ENCODE measurements around the gene LGALS3BP. TPM values are rescaled to one million over a fixed set of nuclear protein-coding genes. Genes with fewer than 3 reads are reported as not detected.
A peak's percentile ranks its signal among the peaks of the same experiment; 100 is the strongest.

LGALS3BP gene
- total and polyA plus RNA-seq, 2 of the 8 experiments (the other 6 are each of a cell fraction or from before 2014, with no cell fraction given): 56.1 to 61.6 TPM

DNA sequence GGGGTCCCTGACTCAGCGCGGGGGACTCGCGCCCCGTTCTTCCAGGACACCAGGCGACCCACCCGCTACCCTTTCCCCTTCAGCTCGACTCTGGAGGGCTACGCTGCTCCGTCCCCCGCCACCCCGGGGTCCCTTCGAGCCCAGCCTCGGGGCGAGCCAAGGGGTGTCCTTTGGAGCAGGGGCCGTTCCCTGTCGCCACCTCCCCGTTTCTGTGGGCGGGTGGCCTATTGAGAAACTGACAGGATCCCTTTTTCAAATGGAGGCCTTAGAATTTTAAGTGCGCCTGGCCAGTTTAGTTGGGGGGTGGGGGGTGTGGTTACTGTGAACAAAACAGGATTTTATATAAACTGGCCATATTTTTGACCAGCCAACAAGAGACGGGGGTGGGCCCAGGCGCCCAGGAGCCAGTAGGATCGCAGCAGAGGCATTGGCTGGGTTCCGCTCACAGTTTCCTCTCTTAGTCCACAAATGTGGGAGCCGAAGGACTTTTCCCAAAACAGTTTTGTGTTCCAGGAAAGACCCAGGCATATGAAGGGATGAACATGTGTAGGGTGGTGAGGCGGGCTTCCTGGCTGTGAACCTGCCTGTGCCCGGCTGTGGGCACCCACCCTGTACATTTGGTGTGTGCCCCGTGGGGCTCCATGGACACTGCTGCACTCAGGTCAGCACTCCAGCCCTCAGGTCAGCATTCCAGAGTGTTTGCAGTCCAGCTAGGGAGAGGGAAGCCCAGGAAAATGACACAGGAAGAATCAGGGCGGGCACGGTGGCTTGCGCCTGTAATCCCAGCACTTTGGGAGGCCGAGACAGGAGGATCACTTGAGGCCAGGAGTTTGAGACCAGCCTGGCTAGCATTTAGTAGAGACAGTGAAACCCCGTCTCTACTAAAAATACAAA, 53.8 kb downstream of the LGALS3BP start:
- no peak overlapping the region for H2AK5ac ChIP-seq (ENCODE audit: low read depth, low read length)
- CTCF ChIA-PET (ENCODE audit: partially characterized antibody): interaction anchor here (0.6 kb wide), 2 partner anchors 70 to 97 kb away, joined by 3 read pairs; no protein-coding TSS in a partner anchor
- peak overlapping the region; percentile 92 for H4K8ac ChIP-seq (ENCODE audit: extremely low read depth, insufficient read depth, low read length)
- peak overlapping the region; percentile 93 for H4K91ac ChIP-seq (replicated peaks; ENCODE audit: insufficient read length, low read length)
- H3K9ac ChIP-seq (replicated peaks in 1 of 4; ENCODE audit: extremely low read depth in 1 of 4, low read depth in 3 of 4, low read length in 3 of 4): peak overlapping the region in 3 of 4 experiments; percentile 13 to 48 (median 43); a peak in 4 of 7 replicates
- no peak overlapping the region; the same call in none of the 2 replicates for H3K18ac ChIP-seq (ENCODE audit: extremely low read depth, low read length)
- H3K27me3 ChIP-seq (replicated peaks in 1 of 4; ENCODE audit: control insufficient read depth in 3 of 4, extremely low read depth in 1 of 4, insufficient read depth in 3 of 4, low read length in 3 of 4): no peaks in the 10 kb centered on the region
- FAIRE-seq: no peak
- POLR2A ChIA-PET (ENCODE audit: partially characterized antibody): interaction anchor here (0.6 to 2.8 kb wide), 6 partner anchors 10 to 255 kb away, joined by 3 to 12 read pairs (median 3); no protein-coding TSS in a partner anchor
- H3K4ac ChIP-seq (replicated peaks; ENCODE audit: insufficient read length, low read depth, low read length): peak overlapping the region; percentile 6
- peak overlapping the region; percentile 45 to 75 (median 54) for H3K4me3 ChIP-seq (ENCODE audit: extremely low read depth in 1 of 4, insufficient read depth in 2 of 4, low read depth in 3 of 4, low read length in 4 of 4)
- no peak overlapping the region for H2AFZ ChIP-seq (ENCODE audit: low read length)
- peak overlapping the region; percentile 46 for H4K5ac ChIP-seq (ENCODE audit: insufficient read length, low read depth, low read length)
- H3K79me2 ChIP-seq (ENCODE audit: control insufficient read depth in 1 of 2, insufficient read depth in 2 of 2, low read length in 2 of 2): peaks cover 0 to 27% of the 10 kb centered on the region in 2 experiments; a peak in 2 of 4 replicates
- no peaks in the 10 kb centered on the region for H3K9me3 ChIP-seq (ENCODE audit: insufficient read depth in 2 of 2, low read depth in 1 of 2, low read length in 1 of 2)
- H2BK15ac ChIP-seq (ENCODE audit: low read length): no peak overlapping the region; the same call in 1 of the 2 replicates
- H2BK12ac ChIP-seq (ENCODE audit: low read depth, low read length): peak overlapping the region; percentile 84; the same call in 1 of the 2 replicates
- peaks cover 4 to 16% (median 10%) of the 10 kb centered on the region in 4 experiments for H3K4me1 ChIP-seq (replicated peaks in 1 of 4; ENCODE audit: control insufficient read depth in 3 of 4, insufficient read depth in 4 of 4, low read length in 3 of 4)
- H4K20me1 ChIP-seq (replicated peaks in 1 of 2; ENCODE audit: control insufficient read depth in 1 of 2, insufficient read depth in 2 of 2, low read length in 2 of 2): peaks cover 3 to 12% of the 10 kb centered on the region in 2 experiments
- peaks cover 3% of the 10 kb centered on the region for H3K79me1 ChIP-seq (ENCODE audit: low read depth, low read length)
- WGBS, 2 experiments (ENCODE audit: extremely low coverage in 1 of 2, insufficient coverage in 1 of 2, insufficient read length in 1 of 2, insufficient replicate concordance in 2 of 2, low coverage in 1 of 2, low lambda C conversion rate in 2 of 2, missing lambda C conversion rate in 1 of 2): 31% methylated on average over 31 of the region's 33 CpGs; no CpG with 5 or more reads in 1 of the 2 experiments
- no peak overlapping the region for H3K23ac ChIP-seq (ENCODE audit: insufficient read length)
- H3K27ac ChIP-seq (ENCODE audit: low read depth, low read length): peak overlapping the region; percentile 70; the same call in 1 of the 2 replicates
- no peak overlapping the region; the same call in 1 of the 2 replicates for H2BK5ac ChIP-seq (ENCODE audit: low read depth, low read length)
- H3K23me2 ChIP-seq (ENCODE audit: low read depth, low read length): peaks cover 11% of the 10 kb centered on the region; the same call in 1 of the 2 replicates
- H3K14ac ChIP-seq (ENCODE audit: insufficient read length): no peak overlapping the region
- peak overlapping the region; percentile 81 to 93 for H3K4me2 ChIP-seq (ENCODE audit: insufficient read depth in 1 of 2, low read depth in 2 of 2, low read length in 2 of 2)
- peak in 1 of 2 experiments; percentile 68 for DNase-seq (ENCODE audit: low read depth in 1 of 2, low spot score in 2 of 2)
- H3K56ac ChIP-seq (replicated peaks; ENCODE audit: insufficient read length, low read depth, low read length): peak overlapping the region; percentile 59
- peaks cover 0 to 3% (median 0%) of the 10 kb centered on the region in 4 experiments; a peak in 1 of 8 replicates for H3K36me3 ChIP-seq (ENCODE audit: control insufficient read depth in 2 of 4, insufficient read depth in 4 of 4, low read length in 3 of 4)
- TF ChIP-seq PHF8 (conservative IDR thresholded peaks at IDR 0.05; ENCODE audit: low read depth, low read length): peak; percentile 51; the same call in 1 of the 2 replicates
- peak; percentile 40 for TF ChIP-seq KDM4A (IDR thresholded peaks at IDR 0.05; ENCODE audit: low read depth, low read length, severe bottlenecking)
- TF ChIP-seq ZNF274 (IDR thresholded peaks at IDR 0.05; ENCODE audit: borderline replicate concordance, extremely low read depth, low read length): no peak
- H2BK120ac ChIP-seq (replicated peaks; ENCODE audit: low read depth, low read length): peak overlapping the region; percentile 2
- no peak overlapping the region for H2BK20ac ChIP-seq (ENCODE audit: low read length)

All from H1 (cell line).